NCI-H748 (cell line): ENCODE measurements around the gene MED27.

Experiments
- DNase-seq: peaks from one replicate; lab custom pipeline; 2025; ENCODE audit not compliant: unreplicated experiment; lab: John Stamatoyannopoulos, UW

Gene MED27

DNA sequence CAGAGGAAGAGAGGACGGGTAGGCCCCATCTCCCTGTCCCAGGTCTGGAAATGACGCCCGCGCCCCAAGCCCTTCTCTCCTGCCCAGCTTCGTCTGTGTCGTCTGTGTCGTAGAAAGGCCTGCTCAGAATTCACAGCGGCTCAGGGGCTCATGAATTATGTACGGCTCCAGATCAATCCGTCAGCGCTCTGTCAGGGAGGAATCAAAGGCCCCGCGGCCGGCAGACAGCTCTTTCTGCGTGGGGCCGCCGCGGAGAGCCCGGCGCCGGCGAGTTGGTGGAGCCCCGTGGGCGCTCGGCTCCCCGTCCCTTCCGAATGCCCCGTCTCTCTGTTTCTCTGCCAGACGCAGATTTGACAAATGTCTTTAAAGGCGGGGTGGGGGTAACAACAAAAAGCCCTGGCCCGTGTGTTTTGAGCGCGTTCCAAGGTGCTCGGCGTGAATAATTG is 255.9 kb downstream of the MED27 start:
- no peak for DNase-seq

- DNase-seq: no peak
Observed at GRCh38 chr9:131818089-131818488, 261.6 kb downstream of the MED27 start.

DNA sequence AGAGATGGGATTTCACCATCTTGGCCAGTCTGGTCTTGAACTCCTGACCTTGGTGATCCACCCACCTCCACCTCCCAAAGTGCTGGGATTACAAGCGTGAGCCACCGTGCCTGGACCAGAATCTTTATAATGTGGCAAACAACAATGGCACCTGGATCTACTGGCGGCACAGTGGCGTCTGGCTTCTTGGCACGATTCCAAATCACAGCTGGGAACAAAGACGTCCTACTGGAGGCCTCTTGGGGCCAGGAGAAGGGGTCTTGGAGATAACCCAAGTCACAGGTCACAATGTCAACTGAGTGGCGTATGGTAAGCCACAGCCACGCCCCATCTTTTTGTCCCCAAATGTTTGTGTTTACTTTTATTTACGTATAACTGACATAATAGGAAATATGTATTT is 262.0 kb downstream of the MED27 start:
- peak; percentile 97 for DNase-seq

- peak; percentile 18 for DNase-seq
Observed at GRCh38 chr9:131817073-131817472, 262.6 kb downstream of the MED27 start.

DNA sequence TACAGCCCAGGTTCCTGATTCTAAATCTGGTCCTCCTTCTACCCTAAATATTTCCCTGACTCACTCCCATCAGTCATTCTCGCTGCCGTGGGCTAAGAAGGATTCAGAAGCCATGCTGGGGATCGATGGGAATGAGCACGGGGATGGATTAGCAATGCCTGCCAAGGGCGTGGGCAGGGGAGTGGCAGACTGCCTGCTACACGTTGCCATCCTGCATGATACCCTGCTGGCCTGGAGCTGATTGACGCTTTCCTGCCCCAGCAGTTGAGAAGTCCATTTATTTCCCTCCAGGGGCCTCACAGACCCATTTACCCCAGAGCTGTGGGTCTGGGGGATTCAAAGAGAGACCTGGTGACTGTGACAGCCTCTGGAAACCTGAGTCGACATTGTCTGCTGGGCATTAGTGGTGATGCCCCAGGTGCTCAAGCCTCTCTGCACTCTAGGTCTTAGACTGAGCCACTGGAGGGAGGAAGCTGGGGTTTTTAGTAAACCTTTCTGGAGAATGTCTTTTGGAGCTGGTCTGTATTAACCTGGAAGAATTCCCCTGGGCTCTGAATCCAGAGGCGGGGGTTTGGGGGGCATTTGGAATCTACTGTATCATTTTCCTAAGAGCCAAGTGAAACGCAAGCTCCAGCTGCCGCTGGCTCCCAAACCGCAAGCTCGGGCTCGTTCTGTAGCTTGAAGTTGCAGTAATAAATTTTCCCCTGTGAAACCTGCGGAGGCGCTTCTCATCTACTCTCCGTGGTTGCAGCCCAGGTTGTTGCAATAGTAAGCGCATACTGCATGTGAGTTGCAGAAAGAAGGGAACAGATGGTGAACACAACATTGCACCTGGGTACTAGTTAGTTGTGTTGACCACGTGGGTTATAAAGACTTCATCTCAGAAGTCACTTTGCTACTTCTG is 263.4 kb downstream of the MED27 start:
- peak; percentile 29 for DNase-seq

- DNase-seq: no peak
Observed at GRCh38 chr9:131814707-131815106, 265.0 kb downstream of the MED27 start.

DNA sequence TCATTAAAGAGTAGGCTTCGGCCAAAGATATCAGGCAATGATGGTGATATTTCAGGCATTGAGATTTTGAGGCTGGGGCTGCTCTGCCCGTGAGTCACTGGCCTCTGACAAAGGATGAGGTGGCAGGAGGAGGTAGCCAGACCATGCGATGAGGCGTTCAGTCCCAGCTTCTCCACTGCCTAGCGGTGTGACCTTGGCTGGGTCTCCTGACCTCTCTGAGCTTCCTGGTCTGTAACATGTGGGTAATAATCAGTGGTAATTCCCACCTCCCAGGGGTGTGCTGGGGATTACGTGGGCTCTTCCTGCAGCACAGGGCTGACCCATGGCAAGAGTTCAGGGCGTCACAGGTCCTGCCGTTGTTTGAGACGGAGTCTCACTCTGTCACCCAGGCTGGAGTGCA is 266.6 kb downstream of the MED27 start:
- DNase-seq: no peak

GRCh38 chr9:131812116-131812790 is 267.4 kb downstream of the MED27 start:
- DNase-seq: no peak

- no peak for DNase-seq
Observed at GRCh38 chr9:131811405-131811804, 268.3 kb downstream of the MED27 start.

GRCh38 chr9:131810351-131811170 is 269.1 kb downstream of the MED27 start:
- peak; percentile 37 for DNase-seq
